NCI-H2171 (cell line): ENCODE measurements around the gene SERGEF.
"Not testable (repeated sequence)": the region's sequence is repeated elsewhere in the genome, so short reads cannot be mapped to it uniquely, and the experiment has no call there.

Experiments
- DNase-seq: peaks from one replicate; lab custom pipeline; 2025; lab: John Stamatoyannopoulos, UW

SERGEF gene

GRCh38 chr11:18000760-18001159 is 12.1 kb downstream of the SERGEF start:
- no peak for DNase-seq

GRCh38 chr11:18000128-18000527 is 12.7 kb downstream of the SERGEF start:
- DNase-seq, result not testable (repeated sequence)

GRCh38 chr11:17992916-17993315 is 19.9 kb downstream of the SERGEF start:
- DNase-seq, result no peak

GRCh38 chr11:17991783-17992433 is 20.9 kb downstream of the SERGEF start:
- no peak for DNase-seq

- DNase-seq, result no peak
These were observed 23.5 kb downstream of the SERGEF start for GRCh38 chr11:17989306-17989705.

- no peak for DNase-seq
These were observed 24.4 kb downstream of the SERGEF start for GRCh38 chr11:17988465-17988864.

GRCh38 chr11:17987826-17988225 is 25.0 kb downstream of the SERGEF start:
- no peak for DNase-seq

GRCh38 chr11:17986711-17987220 is 26.1 kb downstream of the SERGEF start:
- no peak for DNase-seq

- no peak for DNase-seq
These were observed 26.7 kb downstream of the SERGEF start for GRCh38 chr11:17986007-17986710.

GRCh38 chr11:17985517-17985916 is 27.3 kb downstream of the SERGEF start:
- DNase-seq, result no peak

GRCh38 chr11:17983569-17983968 is 29.3 kb downstream of the SERGEF start:
- DNase-seq, result no peak

- DNase-seq, result no peak
These were observed 33.0 kb downstream of the SERGEF start for GRCh38 chr11:17979770-17980371.

GRCh38 chr11:17978553-17979287 is 34.1 kb downstream of the SERGEF start:
- no peak for DNase-seq

- DNase-seq, result no peak
These were observed 36.2 kb downstream of the SERGEF start for GRCh38 chr11:17976651-17977050.

GRCh38 chr11:17974246-17974645 is 38.6 kb downstream of the SERGEF start:
- no peak for DNase-seq

- no peak for DNase-seq
These were observed 39.9 kb downstream of the SERGEF start for GRCh38 chr11:17972987-17973386.

GRCh38 chr11:17968206-17968605 is 44.6 kb downstream of the SERGEF start:
- DNase-seq, result no peak

- DNase-seq, result no peak
These were observed 45.2 kb downstream of the SERGEF start for GRCh38 chr11:17967661-17968060.

- no peak for DNase-seq
These were observed 52.8 kb downstream of the SERGEF start for GRCh38 chr11:17960091-17960490.

GRCh38 chr11:17958446-17958845 is 54.4 kb downstream of the SERGEF start:
- DNase-seq, result no peak

GRCh38 chr11:17954395-17955252 is 58.2 kb downstream of the SERGEF start:
- DNase-seq, result no peak
